DND-41 (cell line): ENCODE results near the gene CEP112.

ENCODE experiments used
- ATAC-seq: fragments of 200-7000 bp; cut with Tn5 transposase; 3 replicates; pipeline ENCODE4 v1.9.1; 2021; ENCODE audit warnings: low read depth; ENCODE audit not compliant: insufficient read depth
- DNase-seq: peaks from one replicate; pipeline ENCODE4 v3.0.0-alpha.2; 2020
- H2AFZ ChIP-seq: 2 replicates; pipeline ENCODE4 v1.6.0; 2012; ENCODE audit warnings: low read depth, low read length
- H3K27ac ChIP-seq: 2 replicates; pipeline ENCODE4 v1.5.1; 2012; ENCODE audit warnings: low read length, inconsistent platforms
- H3K27me3 ChIP-seq: fragments of 200-600 bp; sonication (generic); 2 replicates; pipeline ENCODE4 v1.6.0; 2012; ENCODE audit warnings: low read length, mild to moderate bottlenecking, inconsistent platforms; ENCODE audit not compliant: insufficient read depth, poor library complexity
- H3K36me3 ChIP-seq: 2 replicates; pipeline ENCODE4 v1.5.1; 2012; ENCODE audit warnings: low read length, inconsistent platforms; ENCODE audit not compliant: insufficient read depth
- H3K4me1 ChIP-seq: 2 replicates; pipeline ENCODE4 v1.5.1; 2012; ENCODE audit warnings: mild to moderate bottlenecking, low read length; ENCODE audit not compliant: insufficient read depth
- H3K4me2 ChIP-seq: 2 replicates; pipeline ENCODE4 v1.6.0; 2012; ENCODE audit warnings: mild to moderate bottlenecking, moderate library complexity, low read length, inconsistent platforms; ENCODE audit not compliant: insufficient read depth
- H3K4me3 ChIP-seq, 2 experiments: fragments of 200-600 bp in 1 of 2; shearing (Covaris generic) in 1 of 2; 2 replicates each; pipeline ENCODE4 v1.5.1; 2012 to 2016; ENCODE audit warnings: inconsistent platforms in 2 of 2, low read length in 2 of 2, mild to moderate bottlenecking in 2 of 2, low read depth in 1 of 2, moderate library complexity in 1 of 2
- H3K79me2 ChIP-seq: 2 replicates; pipeline ENCODE4 v1.6.0; 2012; ENCODE audit warnings: low read length, inconsistent platforms; ENCODE audit not compliant: insufficient read depth
- H3K9ac ChIP-seq: 2 replicates; pipeline ENCODE4 v1.6.0; 2012; ENCODE audit warnings: low read depth, mild to moderate bottlenecking, inconsistent platforms, low read length, moderate library complexity
- H3K9me3 ChIP-seq: 2 replicates; pipeline ENCODE4 v1.5.1; 2012; ENCODE audit warnings: low read length, moderate library complexity, mild to moderate bottlenecking, inconsistent platforms; ENCODE audit not compliant: insufficient read depth, severe bottlenecking
- H4K20me1 ChIP-seq: 2 replicates; pipeline ENCODE4 v1.6.0; 2012; ENCODE audit warnings: low read length; ENCODE audit not compliant: insufficient read depth
- EZH2 ChIP-seq: IDR thresholded peaks from 3 replicates; pipeline ENCODE4 v1.6.1; 2012; ENCODE audit warnings: borderline replicate concordance, low read depth, mild to moderate bottlenecking, moderate library complexity, low read length, inconsistent platforms; ENCODE audit not compliant: severe bottlenecking
- TF ChIP-seq, protein P1 (sequence below): IDR thresholded peaks from 2 replicates; pipeline ENCODE4 v1.5.1; 2012; ENCODE audit warnings: borderline replicate concordance, low read length, moderate library complexity, mild to moderate bottlenecking; ENCODE audit not compliant: poor library complexity, severe bottlenecking; ENCODE audit errors: extremely low read depth

Gene CEP112

GRCh38 chr17:65600518-65600917 lies 591.4 kb downstream of the CEP112 start:
- Histone ChIP-seq H2AFZ (no peak overlapping the region), H3K79me2 (no peaks in the 10 kb centered on the region), H3K9ac (no peak overlapping the region), H4K20me1 (no peaks in the 10 kb centered on the region), H3K27ac (no peak overlapping the region), H3K27me3 (no peaks in the 10 kb centered on the region), H3K4me3 (no peak overlapping the region), H3K9me3 (no peaks in the 10 kb centered on the region), H3K4me2 (no peak overlapping the region), H3K4me1 (no peaks in the 10 kb centered on the region), H3K36me3 (no peaks in the 10 kb centered on the region)
- no peak for DNase-seq
- no peak for ATAC-seq
- TF ChIP-seq, protein P1, sequence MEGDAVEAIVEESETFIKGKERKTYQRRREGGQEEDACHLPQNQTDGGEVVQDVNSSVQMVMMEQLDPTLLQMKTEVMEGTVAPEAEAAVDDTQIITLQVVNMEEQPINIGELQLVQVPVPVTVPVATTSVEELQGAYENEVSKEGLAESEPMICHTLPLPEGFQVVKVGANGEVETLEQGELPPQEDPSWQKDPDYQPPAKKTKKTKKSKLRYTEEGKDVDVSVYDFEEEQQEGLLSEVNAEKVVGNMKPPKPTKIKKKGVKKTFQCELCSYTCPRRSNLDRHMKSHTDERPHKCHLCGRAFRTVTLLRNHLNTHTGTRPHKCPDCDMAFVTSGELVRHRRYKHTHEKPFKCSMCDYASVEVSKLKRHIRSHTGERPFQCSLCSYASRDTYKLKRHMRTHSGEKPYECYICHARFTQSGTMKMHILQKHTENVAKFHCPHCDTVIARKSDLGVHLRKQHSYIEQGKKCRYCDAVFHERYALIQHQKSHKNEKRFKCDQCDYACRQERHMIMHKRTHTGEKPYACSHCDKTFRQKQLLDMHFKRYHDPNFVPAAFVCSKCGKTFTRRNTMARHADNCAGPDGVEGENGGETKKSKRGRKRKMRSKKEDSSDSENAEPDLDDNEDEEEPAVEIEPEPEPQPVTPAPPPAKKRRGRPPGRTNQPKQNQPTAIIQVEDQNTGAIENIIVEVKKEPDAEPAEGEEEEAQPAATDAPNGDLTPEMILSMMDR = no peak
- TF ChIP-seq EZH2 = no peak

DNA sequence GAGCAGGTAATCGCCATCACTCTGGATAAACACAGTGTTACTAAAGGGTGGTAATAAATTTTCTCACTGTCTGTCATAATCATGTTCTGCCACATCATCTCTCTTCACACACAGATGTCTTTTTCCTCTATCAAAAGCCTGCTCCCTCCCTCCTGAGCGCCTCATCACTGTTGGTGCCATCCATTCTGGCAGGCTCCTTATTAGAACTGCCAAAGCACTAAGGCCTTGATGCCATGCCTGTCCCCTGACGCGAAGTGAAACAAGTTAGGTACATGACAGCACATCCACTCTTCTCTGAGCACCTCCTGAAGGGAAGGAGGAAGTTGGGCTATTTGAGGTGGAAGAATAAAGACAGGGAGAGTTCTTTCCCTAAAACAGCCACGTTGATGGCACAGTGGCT lies 592.3 kb downstream of the CEP112 start:
- TF ChIP-seq, protein P1 = no peak
- TF ChIP-seq EZH2 = no peak

DNA sequence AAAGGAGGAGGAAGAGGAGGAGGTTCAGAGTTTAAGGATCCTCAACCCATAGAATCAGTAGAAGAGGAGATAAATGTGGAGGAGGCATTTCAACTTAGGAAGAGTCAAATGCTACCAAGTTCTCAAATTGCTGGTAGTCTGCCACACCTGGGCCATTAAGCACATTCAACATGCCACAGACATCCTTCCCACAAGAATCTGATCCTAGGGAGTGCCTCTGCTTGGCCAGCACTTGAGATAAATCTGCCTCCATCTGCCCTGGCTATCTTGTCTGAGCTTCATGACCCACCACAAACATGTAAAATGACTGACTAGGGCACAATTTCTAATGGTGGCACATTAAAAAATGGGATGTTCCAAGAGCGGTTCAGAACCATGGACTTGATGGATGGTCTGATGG lies 593.2 kb downstream of the CEP112 start:
- H3K27me3 ChIP-seq = no peaks in the 10 kb centered on the region
- H3K36me3 ChIP-seq = no peaks in the 10 kb centered on the region
- peaks cover 16% of the 10 kb centered on the region for H3K4me1 ChIP-seq
- no peak overlapping the region for H2AFZ ChIP-seq
- H3K9ac ChIP-seq = no peak overlapping the region
- H3K4me2 ChIP-seq = no peak overlapping the region
- no peak for TF ChIP-seq EZH2
- ATAC-seq (no peak), DNase-seq (no peak)
- H3K79me2 ChIP-seq = no peaks in the 10 kb centered on the region
- no peaks in the 10 kb centered on the region for H3K9me3 ChIP-seq
- no peak overlapping the region for H3K4me3 ChIP-seq
- H3K27ac ChIP-seq = no peak overlapping the region
- H4K20me1 ChIP-seq = no peaks in the 10 kb centered on the region

More for the DNA sequence above, 592.3 kb downstream of the CEP112 start:
- Histone ChIP-seq H3K9ac (no peak overlapping the region), H2AFZ (no peak overlapping the region), H3K4me2 (no peak overlapping the region), H4K20me1 (no peaks in the 10 kb centered on the region), H3K4me1 (peaks cover 7% of the 10 kb centered on the region), H3K4me3 (no peak overlapping the region), H3K27me3 (no peaks in the 10 kb centered on the region), H3K9me3 (no peaks in the 10 kb centered on the region), H3K27ac (no peak overlapping the region), H3K36me3 (no peaks in the 10 kb centered on the region), H3K79me2 (no peaks in the 10 kb centered on the region)
- no peak for DNase-seq
- ATAC-seq = no peak

- Histone ChIP-seq H3K27ac (no peak overlapping the region), H3K79me2 (no peaks in the 10 kb centered on the region), H3K4me1 (peaks cover 25% of the 10 kb centered on the region), H2AFZ (no peak overlapping the region), H3K9me3 (no peaks in the 10 kb centered on the region), H3K9ac (no peak overlapping the region), H3K4me3 (no peak overlapping the region), H3K27me3 (no peaks in the 10 kb centered on the region), H4K20me1 (no peaks in the 10 kb centered on the region), H3K4me2 (peak overlapping the region; percentile 62), H3K36me3 (no peaks in the 10 kb centered on the region)
- TF ChIP-seq, protein P1 = no peak
- no peak for TF ChIP-seq EZH2
- no peak for ATAC-seq
- DNase-seq = no peak
These were observed 596.8 kb downstream of the CEP112 start for GRCh38 chr17:65595071-65595656.
